ENCODE measurements around the gene RASIP1. TPM values are rescaled to one million over a fixed set of nuclear protein-coding genes. Genes with fewer than 3 reads are reported as not detected.

RASIP1 gene
- total RNA-seq, 4 donors from 2014 or later, result 4.7 to 16.8 (median 11.4) TPM

DNA sequence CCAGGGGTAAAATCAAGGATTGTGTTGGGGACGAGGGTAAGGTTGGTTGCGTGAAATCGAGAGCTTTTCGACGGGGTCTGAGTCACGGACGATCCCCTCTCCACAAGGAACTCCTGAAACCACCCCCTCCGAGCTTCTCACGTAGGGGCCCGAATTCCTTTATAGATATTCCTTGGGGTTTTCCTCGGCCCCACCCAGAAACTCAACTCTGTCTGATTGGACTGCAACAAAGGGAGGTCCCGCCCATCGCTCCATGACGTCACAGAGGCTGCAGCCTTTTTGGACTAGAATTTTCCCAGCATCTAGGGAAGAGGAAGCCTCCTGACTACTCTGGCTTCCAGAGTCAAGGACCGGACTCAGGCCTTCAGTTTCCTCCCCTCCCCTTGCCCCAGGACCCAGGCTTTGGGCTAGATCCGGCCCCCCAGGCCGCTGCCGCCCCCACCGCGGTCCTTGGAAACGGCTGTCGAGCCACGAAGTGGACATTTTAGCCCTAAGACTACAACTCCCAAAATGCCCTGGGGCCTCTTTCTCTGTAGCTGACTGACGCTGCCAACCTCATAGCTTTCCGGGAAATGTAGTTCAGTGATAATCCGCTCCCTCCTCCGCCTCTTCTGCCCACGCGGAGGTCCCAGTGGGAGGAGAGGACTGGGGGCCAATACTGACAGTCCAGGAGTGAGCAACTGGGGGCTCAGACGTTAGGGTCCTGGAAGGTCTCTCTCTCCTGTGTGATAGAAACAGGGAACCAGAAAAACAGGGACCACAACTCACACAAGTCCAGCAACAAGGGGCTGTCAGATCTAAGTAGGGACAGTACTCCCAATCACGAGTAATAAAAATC lies 6.5 kb upstream of the RASIP1 start, which contains the start of gene IZUMO1:
IZUMO1 (minus strand) TSS at position 172 of the 838 bp plus-strand sequence. CDS start 1,050 bp downstream, outside the sequence.
- peak in 1 of 2 donors; percentile 91 for DNase-seq (ENCODE audit: low spot score in 2 of 2)
- no peak within 1 kb of the TSS for H3K4me3 ChIP-seq (ENCODE audit: low read depth, poor library complexity, severe bottlenecking)
- 26 to 36% methylated on average over 31 of the region's 31 CpGs for WGBS, 2 donors
- intact Hi-C loops (cut with DNase I; ENCODE audit: low total_unique reads), result no loop called here
- TF ChIP-seq, protein P1, sequence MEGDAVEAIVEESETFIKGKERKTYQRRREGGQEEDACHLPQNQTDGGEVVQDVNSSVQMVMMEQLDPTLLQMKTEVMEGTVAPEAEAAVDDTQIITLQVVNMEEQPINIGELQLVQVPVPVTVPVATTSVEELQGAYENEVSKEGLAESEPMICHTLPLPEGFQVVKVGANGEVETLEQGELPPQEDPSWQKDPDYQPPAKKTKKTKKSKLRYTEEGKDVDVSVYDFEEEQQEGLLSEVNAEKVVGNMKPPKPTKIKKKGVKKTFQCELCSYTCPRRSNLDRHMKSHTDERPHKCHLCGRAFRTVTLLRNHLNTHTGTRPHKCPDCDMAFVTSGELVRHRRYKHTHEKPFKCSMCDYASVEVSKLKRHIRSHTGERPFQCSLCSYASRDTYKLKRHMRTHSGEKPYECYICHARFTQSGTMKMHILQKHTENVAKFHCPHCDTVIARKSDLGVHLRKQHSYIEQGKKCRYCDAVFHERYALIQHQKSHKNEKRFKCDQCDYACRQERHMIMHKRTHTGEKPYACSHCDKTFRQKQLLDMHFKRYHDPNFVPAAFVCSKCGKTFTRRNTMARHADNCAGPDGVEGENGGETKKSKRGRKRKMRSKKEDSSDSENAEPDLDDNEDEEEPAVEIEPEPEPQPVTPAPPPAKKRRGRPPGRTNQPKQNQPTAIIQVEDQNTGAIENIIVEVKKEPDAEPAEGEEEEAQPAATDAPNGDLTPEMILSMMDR (IDR thresholded peaks at IDR 0.05), result no peak
- no peak for TF ChIP-seq POLR2A (IDR thresholded peaks at IDR 0.05)

GRCh38 chr19:48746110-48746509 lies 5.7 kb upstream of the RASIP1 start:
- DNase-seq (ENCODE audit: low spot score in 2 of 2), result no peak
- 83 to 90% methylated on average over 8 of the region's 8 CpGs for WGBS, 2 donors
- TF ChIP-seq, protein P1 (IDR thresholded peaks at IDR 0.05), result no peak
- no peak for TF ChIP-seq POLR2A (IDR thresholded peaks at IDR 0.05)
- H3K4me3 ChIP-seq (ENCODE audit: low read depth, poor library complexity, severe bottlenecking), result no peak overlapping the region
- intact Hi-C loops (cut with DNase I; ENCODE audit: low total_unique reads), result no loop called here

GRCh38 chr19:48745208-48745995 lies 5.0 kb upstream of the RASIP1 start:
- 42 to 44% methylated on average over 33 of the region's 33 CpGs for WGBS, 2 donors
- H3K4me3 ChIP-seq (ENCODE audit: low read depth, poor library complexity, severe bottlenecking), result no peak overlapping the region
- TF ChIP-seq, protein P1 (IDR thresholded peaks at IDR 0.05), result no peak
- no peak for TF ChIP-seq POLR2A (IDR thresholded peaks at IDR 0.05)
- DNase-seq (ENCODE audit: low spot score in 2 of 2), result no peak
- intact Hi-C loops (cut with DNase I; ENCODE audit: low total_unique reads), result no loop called here

- WGBS, 2 donors, result 84 to 89% methylated on average over 11 of the region's 11 CpGs
- intact Hi-C loops (cut with DNase I; ENCODE audit: low total_unique reads), result no loop called here
- no peak overlapping the region for H3K4me3 ChIP-seq (ENCODE audit: low read depth, poor library complexity, severe bottlenecking)
- no peak for DNase-seq (ENCODE audit: low spot score in 2 of 2)
- TF ChIP-seq, protein P1 (IDR thresholded peaks at IDR 0.05), result no peak
- TF ChIP-seq POLR2A (IDR thresholded peaks at IDR 0.05), result no peak
Observed at GRCh38 chr19:48742096-48742495, 1.7 kb upstream of the RASIP1 start.

DNA sequence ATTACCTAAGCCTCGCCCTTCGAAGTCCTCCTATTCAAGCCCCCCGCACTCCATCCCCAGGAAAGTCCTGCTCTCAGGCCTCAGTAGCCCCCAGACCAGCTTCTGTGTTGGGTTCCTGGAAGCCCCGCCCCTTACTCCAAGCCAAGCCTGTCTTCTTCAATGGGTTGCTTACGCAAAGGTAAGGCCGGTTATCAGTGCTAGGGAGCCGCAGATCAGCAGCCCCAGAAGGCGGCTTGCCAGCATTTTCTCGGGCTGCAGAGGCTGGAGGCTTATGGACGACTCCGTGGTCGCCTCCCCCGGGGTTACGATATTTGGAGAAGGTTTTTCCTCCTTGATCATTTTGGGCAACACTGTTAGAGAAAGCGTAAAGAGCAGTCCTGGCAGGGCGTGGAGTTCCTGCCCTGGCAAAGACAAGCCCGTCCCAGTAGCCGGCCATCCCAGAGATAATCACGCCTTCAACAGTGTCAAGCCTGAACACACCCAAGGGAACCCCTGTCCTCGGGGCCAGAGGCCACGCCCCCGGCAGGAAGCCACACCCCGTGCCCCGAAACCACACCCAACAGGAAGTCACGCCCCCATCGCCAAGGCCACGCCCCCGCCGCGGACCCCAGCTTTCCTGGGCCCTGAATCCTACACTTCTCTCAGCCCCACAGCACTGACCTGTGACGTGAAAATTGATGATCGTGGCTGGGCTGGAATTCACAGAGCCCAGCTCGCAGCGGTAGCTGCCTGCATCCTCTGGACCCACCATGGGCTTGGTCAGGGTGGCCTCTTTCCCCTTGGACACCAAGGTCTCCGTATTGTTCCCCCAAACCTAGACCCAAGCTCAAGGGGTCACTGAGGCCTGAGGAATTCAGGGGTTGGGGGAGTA lies 954 bp upstream of the RASIP1 start:
- 29 to 33% methylated on average over 32 to 34 of the region's 35 CpGs for WGBS, 2 donors
- peak in 1 of 2 donors; percentile 92 for DNase-seq (ENCODE audit: low spot score in 2 of 2)
- TF ChIP-seq, protein P1 (IDR thresholded peaks at IDR 0.05), result no peak
- TF ChIP-seq POLR2A (IDR thresholded peaks at IDR 0.05), result no peak
- intact Hi-C loops (cut with DNase I; ENCODE audit: low total_unique reads), result no loop called here
- H3K4me3 ChIP-seq (ENCODE audit: low read depth, poor library complexity, severe bottlenecking), result no peak overlapping the region

Measured in lower leg skin (tissue), 4 donors.